Activated naive CD8-positive, alpha-beta T cell treated with anti-CD3 and anti-CD28 coated beads for 36 hours (primary cell): ENCODE data around the gene CYP46A1. TPM values are rescaled to one million over a fixed set of nuclear protein-coding genes. Genes with fewer than 3 reads are reported as not detected.
"Not testable (repeated sequence)": the region's sequence is repeated elsewhere in the genome, so short reads cannot be mapped to it uniquely, and the experiment has no call there.

ENCODE experiments used
- DNase-seq: peaks from one replicate; pipeline ENCODE4 v3.0.0; 2021
- H3K27ac Mint-ChIP-seq: one replicate; pipeline ENCODE4 v1.8.0; 2022; ENCODE audit warnings: mild to moderate bottlenecking, moderate library complexity, mixed read lengths
- H3K27me3 Mint-ChIP-seq: one replicate; pipeline ENCODE4 v1.8.0; 2022; ENCODE audit warnings: mild to moderate bottlenecking, mixed read lengths
- H3K36me3 Mint-ChIP-seq: one replicate; pipeline ENCODE4 v1.8.0; 2021; ENCODE audit warnings: mild to moderate bottlenecking, mixed read lengths
- H3K4me1 Mint-ChIP-seq: one replicate; pipeline ENCODE4 v1.8.0; 2021; ENCODE audit warnings: mixed read lengths
- H3K4me3 Mint-ChIP-seq: one replicate; pipeline ENCODE4 v1.8.0; 2022; ENCODE audit warnings: mild to moderate bottlenecking, moderate library complexity, mixed read lengths
- H3K9me3 Mint-ChIP-seq: one replicate; pipeline ENCODE4 v1.8.0; 2022; ENCODE audit warnings: mixed read lengths
- total RNA-seq, 2 experiments: library from RNA; stranded (reverse); gene quantifications; one replicate each; pipeline ENCODE4 v1.2.3, GENCODE V29; 2021

Gene CYP46A1
- total RNA-seq, 2 experiments from 2014 or later: 0.16 to 0.18 TPM

GRCh38 chr14:99762911-99763310, 78.8 kb downstream of the CYP46A1 start:
- H3K4me1 Mint-ChIP-seq, H3K27me3 Mint-ChIP-seq, H3K9me3 Mint-ChIP-seq, DNase-seq, H3K36me3 Mint-ChIP-seq, H3K4me3 Mint-ChIP-seq, H3K27ac Mint-ChIP-seq: not testable (repeated sequence)

DNA sequence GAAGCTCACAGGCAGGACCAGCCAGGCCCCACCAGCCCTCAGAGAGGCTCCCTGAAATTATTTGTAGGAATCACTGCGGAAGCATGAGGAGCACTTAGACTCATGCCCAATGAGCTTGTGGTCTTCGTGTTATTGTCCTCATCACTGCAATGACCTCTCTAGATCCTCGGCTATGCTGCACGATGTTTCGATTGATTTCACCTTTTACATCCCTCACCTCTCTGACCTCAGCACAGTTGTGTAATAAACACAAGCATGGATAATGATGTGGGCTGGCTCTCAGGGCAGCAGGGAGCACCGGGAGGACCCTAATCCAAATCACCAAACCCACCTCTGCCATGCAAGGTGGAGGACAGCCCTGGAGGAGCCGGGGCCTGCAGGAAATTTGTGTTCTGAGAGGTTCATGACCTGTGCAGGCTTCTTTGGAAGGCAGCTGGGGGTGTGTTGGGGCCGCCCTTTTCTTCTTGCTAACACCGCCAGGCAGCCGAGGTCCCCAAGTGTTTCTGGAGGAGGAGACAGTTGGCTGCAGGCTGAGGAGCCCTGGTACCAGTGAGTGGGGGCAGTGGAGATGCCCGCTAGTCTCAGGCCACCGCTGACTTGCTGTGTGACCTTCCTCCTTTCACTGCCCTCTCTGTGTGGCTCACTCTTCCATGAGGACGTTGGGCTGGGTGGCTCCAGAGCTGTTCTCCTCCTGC, 79.6 kb downstream of the CYP46A1 start:
- H3K4me1 Mint-ChIP-seq: no peaks in the 10 kb centered on the region

GRCh38 chr14:99764222-99764706, 80.2 kb downstream of the CYP46A1 start:
- no peak for DNase-seq
- H3K27ac Mint-ChIP-seq: no peak overlapping the region
- H3K4me3 Mint-ChIP-seq: no peak overlapping the region
- H3K4me1 Mint-ChIP-seq: no peaks in the 10 kb centered on the region
- peaks cover 3% of the 10 kb centered on the region for H3K27me3 Mint-ChIP-seq
- peaks cover 1% of the 10 kb centered on the region for H3K9me3 Mint-ChIP-seq
- no peaks in the 10 kb centered on the region for H3K36me3 Mint-ChIP-seq

More for the DNA sequence above, 79.6 kb downstream of the CYP46A1 start:
- Mint-ChIP-seq H3K36me3 (no peaks in the 10 kb centered on the region), H3K9me3 (peaks cover 1% of the 10 kb centered on the region), H3K27ac (no peak overlapping the region), H3K27me3 (peaks cover 3% of the 10 kb centered on the region), H3K4me3 (no peak overlapping the region)
- no peak for DNase-seq

DNA sequence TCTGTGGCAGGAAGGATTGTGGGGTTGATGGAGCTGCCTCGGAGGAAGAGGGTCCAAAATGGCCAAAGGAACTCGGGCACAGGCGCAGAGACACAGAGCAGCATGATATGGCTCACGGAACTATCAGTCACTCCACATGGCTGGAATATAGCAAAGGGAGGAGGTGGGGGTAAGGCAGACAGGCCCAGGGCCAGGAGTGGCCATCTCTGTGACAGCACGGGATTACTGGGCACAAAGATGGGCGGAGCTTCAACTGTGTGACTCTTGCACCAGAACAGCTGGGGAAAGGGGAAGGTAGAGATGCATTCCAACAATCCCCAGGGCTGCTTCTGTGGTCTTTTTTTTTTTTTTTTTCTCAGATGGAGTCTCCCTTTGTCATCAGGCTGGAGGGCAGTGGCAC, 84.3 kb downstream of the CYP46A1 start:
- Mint-ChIP-seq H3K27ac (no peak overlapping the region), H3K27me3 (peaks cover 7% of the 10 kb centered on the region), H3K4me3 (no peak overlapping the region), H3K36me3 (no peaks in the 10 kb centered on the region), H3K9me3 (no peaks in the 10 kb centered on the region), H3K4me1 (peaks cover 5% of the 10 kb centered on the region)
- DNase-seq: no peak

DNA sequence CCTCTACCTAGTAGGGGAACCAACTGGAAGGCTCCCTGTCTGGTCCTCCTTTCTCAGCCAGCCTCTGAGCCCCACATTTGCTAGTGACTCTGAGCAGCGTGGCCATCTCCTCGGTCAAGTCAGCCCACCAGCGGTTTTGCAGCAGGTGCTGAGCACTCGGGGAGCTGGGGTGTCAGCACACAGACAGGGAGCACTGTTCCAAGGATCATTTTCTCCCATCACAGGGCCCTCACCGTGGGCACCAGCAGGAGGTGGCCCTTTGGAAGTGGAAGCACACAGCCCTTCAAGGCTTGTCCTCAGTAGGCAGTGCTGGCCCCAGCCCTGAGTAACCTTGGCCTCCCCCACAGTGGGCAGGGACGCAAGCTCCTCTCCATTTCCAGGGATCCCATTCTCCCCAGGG, 85.0 kb downstream of the CYP46A1 start:
- Mint-ChIP-seq H3K9me3 (no peaks in the 10 kb centered on the region), H3K4me3 (no peak overlapping the region), H3K27me3 (peaks cover 7% of the 10 kb centered on the region), H3K27ac (no peak overlapping the region), H3K4me1 (peaks cover 6% of the 10 kb centered on the region), H3K36me3 (no peaks in the 10 kb centered on the region)
- no peak for DNase-seq

GRCh38 chr14:99769799-99770198, 85.7 kb downstream of the CYP46A1 start:
- peaks cover 11% of the 10 kb centered on the region for H3K4me1 Mint-ChIP-seq
- H3K4me3 Mint-ChIP-seq: no peak overlapping the region
- no peaks in the 10 kb centered on the region for H3K9me3 Mint-ChIP-seq
- H3K27ac Mint-ChIP-seq: no peak overlapping the region
- peaks cover 12% of the 10 kb centered on the region for H3K27me3 Mint-ChIP-seq
- no peaks in the 10 kb centered on the region for H3K36me3 Mint-ChIP-seq
- DNase-seq: no peak

- Mint-ChIP-seq H3K4me3 (no peak overlapping the region), H3K9me3 (no peaks in the 10 kb centered on the region), H3K36me3 (no peaks in the 10 kb centered on the region), H3K27ac (no peak overlapping the region), H3K27me3 (peaks cover 32% of the 10 kb centered on the region), H3K4me1 (peaks cover 17% of the 10 kb centered on the region)
- DNase-seq: no peak
Observed at GRCh38 chr14:99772371-99773283, 88.5 kb downstream of the CYP46A1 start.

GRCh38 chr14:99773521-99774497, 89.7 kb downstream of the CYP46A1 start:
- no peak overlapping the region for H3K27ac Mint-ChIP-seq
- H3K36me3 Mint-ChIP-seq: no peaks in the 10 kb centered on the region
- no peaks in the 10 kb centered on the region for H3K9me3 Mint-ChIP-seq
- H3K4me3 Mint-ChIP-seq: no peak overlapping the region
- DNase-seq: no peak
- H3K4me1 Mint-ChIP-seq: peaks cover 17% of the 10 kb centered on the region
- peaks cover 36% of the 10 kb centered on the region for H3K27me3 Mint-ChIP-seq

GRCh38 chr14:99774556-99775307, 90.6 kb downstream of the CYP46A1 start:
- no peak for DNase-seq
- Mint-ChIP-seq H3K4me3 (no peak overlapping the region), H3K27ac (no peak overlapping the region), H3K36me3 (peaks cover 2% of the 10 kb centered on the region), H3K27me3 (peaks cover 44% of the 10 kb centered on the region), H3K9me3 (peaks cover 5% of the 10 kb centered on the region), H3K4me1 (peaks cover 17% of the 10 kb centered on the region)

DNA sequence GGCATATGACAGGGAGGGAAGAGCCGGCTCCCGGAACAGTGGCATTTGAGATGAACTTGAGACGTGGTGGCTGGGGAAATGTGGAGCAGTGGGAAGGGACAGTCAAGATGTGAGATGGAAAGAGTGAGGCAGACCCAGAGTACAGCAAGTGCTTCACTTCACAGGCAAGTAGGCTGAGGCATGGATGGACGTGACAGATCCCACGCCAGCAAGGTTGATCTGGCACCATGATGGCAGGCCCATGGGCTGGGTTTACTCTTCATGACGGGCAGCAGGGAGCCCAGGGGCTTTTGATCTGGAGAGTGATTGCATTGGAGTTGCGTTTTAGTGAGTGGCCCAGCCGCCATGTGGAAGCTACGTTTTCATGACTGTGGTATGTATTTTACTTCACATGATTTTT, 91.3 kb downstream of the CYP46A1 start:
- DNase-seq: no peak
- Mint-ChIP-seq H3K4me1 (peaks cover 17% of the 10 kb centered on the region), H3K27me3 (peaks cover 46% of the 10 kb centered on the region), H3K27ac (no peak overlapping the region), H3K4me3 (no peak overlapping the region), H3K36me3 (peaks cover 2% of the 10 kb centered on the region), H3K9me3 (peaks cover 5% of the 10 kb centered on the region)

Other genes starting within 250 kb of the CYP46A1 start
- gene SETD3, start 203.4 kb upstream of the CYP46A1 start, total RNA-seq: 10 to 100 TPM; 52.6 to 54.5 TPM
- 100 to 1,000 TPM; 103 to 108 TPM for gene CCNK, start 202.9 kb upstream of the CYP46A1 start, total RNA-seq
- 1 to 10 TPM; 6.3 to 8.9 TPM for gene CCDC85C, start 80.1 kb upstream of the CYP46A1 start, total RNA-seq
- under 1 TPM in 1 of 2 experiments, not detected in 1; 0.02 TPM for gene HHIPL1, start 39.2 kb upstream of the CYP46A1 start, total RNA-seq
- 1 to 10 TPM in 1 of 2 experiments, under 1 TPM in 1; 0.36 to 1.0 TPM for gene EML1, start 109.1 kb downstream of the CYP46A1 start, total RNA-seq